22Rv1 (cell line): ENCODE results near the gene TTC7B.

Experiments used
- CTCF ChIP-seq: fragments of 450-650 bp; IDR thresholded peaks from 2 replicates; pipeline ENCODE4 v1.5.1; 2017; ENCODE audit warnings: mild to moderate bottlenecking
- ZFX ChIP-seq: fragments of 450-650 bp; IDR thresholded peaks from 2 replicates; pipeline ENCODE4 v1.6.1; 2017; ENCODE audit warnings: antibody characterized with exemption, borderline replicate concordance

DNA sequence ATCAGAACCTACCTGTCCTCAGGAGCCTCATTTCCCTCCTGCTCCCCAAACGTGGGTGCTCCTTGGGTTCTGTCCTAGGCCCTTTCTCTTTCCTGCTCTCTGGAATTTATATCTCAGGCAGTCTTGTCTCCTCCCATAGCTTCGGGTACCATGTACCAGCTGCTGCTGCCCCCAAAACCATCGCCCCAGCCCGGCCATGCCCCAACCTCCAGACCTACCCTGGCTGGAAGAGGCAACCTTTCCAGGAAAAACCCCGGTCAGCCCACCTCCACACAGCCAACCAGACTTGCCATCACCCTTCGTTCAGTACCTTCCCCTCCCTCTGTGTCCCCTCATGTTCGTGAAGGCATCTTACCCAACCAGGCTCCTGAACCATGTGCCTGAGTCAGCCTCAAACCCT lies 254.3 kb downstream of the TTC7B start:
- no peak for TF ChIP-seq CTCF
- TF ChIP-seq ZFX, result no peak
